ENCODE measurements around the gene MYO1E.

DNA sequence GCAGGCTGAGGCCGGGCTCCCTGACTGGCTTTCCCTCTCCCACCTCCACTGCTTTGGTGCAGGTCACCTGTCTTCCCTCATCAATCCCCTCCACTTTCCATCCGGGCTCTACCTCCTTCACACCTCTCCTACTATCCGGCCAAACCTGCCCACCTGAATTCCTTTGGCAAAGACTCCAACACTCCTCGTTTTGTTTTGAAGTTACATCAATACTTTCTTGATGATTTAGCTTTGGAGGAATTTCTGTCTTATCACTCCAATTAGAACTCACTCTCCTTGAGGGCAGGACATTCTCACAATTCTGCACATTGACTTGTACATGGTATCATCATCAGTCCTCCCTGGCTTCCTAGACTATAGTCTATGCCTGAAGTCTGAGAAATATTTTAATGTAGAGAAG, 145.7 kb downstream of the MYO1E start:
- TF ChIP-seq POLR2A (IDR thresholded peaks at IDR 0.05; ENCODE audit: low read depth, low read length) (no peak), POLR2AphosphoS5 (IDR thresholded peaks at IDR 0.05; ENCODE audit: low read depth, low read length) (no peak), TAF1 (IDR thresholded peaks at IDR 0.05; ENCODE audit: low read depth, low read length) (no peak), PAX5 (IDR thresholded peaks at IDR 0.05; ENCODE audit: insufficient read depth, low read length, severe bottlenecking) (no peak), SPI1 (IDR thresholded peaks at IDR 0.05; ENCODE audit: low read depth, low read length) (no peak), POU2F2 (IDR thresholded peaks at IDR 0.05; ENCODE audit: low read depth, low read length) (no peak)
